Activated T-helper 17 cell treated with anti-CD3 and anti-CD28 coated beads, Interleukin-2, amount 50 U/mL, for 72 hours (primary cell): ENCODE measurements around the gene CCT3. TPM values are rescaled to one million over a fixed set of nuclear protein-coding genes. Genes with fewer than 3 reads are reported as not detected.
A peak's percentile ranks its signal among the peaks of the same experiment; 100 is the strongest.

Source experiments
- ATAC-seq: fragments of 150-1000 bp; cut with Tn5 transposase; replicated peaks from 2 replicates; pipeline ENCODE4 v1.10.0; 2021; ENCODE audit warnings: mild to moderate bottlenecking, moderate library complexity
- H3K27ac Mint-ChIP-seq: one replicate; pipeline ENCODE4 v1.8.0; 2022; ENCODE audit warnings: mixed read lengths
- H3K27me3 Mint-ChIP-seq: one replicate; pipeline ENCODE4 v1.8.0; 2022; ENCODE audit warnings: mixed read lengths
- H3K36me3 Mint-ChIP-seq: one replicate; pipeline ENCODE4 v1.8.0; 2022; ENCODE audit warnings: low read depth, mild to moderate bottlenecking, mixed read lengths
- H3K4me1 Mint-ChIP-seq: one replicate; pipeline ENCODE4 v1.8.0; 2022; ENCODE audit warnings: mixed read lengths
- H3K4me3 Mint-ChIP-seq: one replicate; pipeline ENCODE4 v1.8.0; 2022; ENCODE audit warnings: mild to moderate bottlenecking, mixed read lengths
- H3K9me3 Mint-ChIP-seq: one replicate; pipeline ENCODE4 v1.8.0; 2022; ENCODE audit warnings: mixed read lengths
- total RNA-seq, 2 donors: library from RNA; stranded (reverse); gene quantifications; one replicate each; pipeline ENCODE4 v1.2.3, GENCODE V29; 2022

Gene CCT3
- total RNA-seq, 2 donors from 2014 or later: 185 to 405 TPM

DNA sequence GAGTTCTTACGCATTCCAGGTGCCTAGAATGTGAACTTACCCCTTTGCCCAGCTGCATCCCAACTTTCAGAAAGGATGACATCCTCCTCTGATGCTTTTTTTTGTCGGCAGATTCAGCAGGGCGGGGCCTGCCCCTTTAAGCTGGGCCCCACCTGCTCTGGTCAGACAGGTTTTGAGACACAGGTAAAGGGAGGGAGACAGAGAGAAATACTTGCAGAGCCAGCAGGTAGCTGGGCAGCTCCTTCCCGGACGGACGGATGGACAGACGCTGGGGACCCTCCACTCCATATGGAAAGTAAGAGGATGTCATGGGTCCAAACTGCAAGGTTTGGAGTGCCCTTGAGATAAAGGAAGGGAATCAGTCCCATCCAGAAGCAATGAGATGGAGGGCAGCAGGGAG lies 54.0 kb downstream of the CCT3 start, which contains the start of gene TMEM79:
Gene TMEM79, plus strand, starts transcription at position 214 of the 400 bp plus-strand sequence. CDS start 902 bp downstream, outside the sequence.
- peaks cover 78% of the 10 kb centered on the region for H3K36me3 Mint-ChIP-seq
- peak within 1 kb of the TSS; percentile 100 for H3K4me3 Mint-ChIP-seq
- H3K27ac Mint-ChIP-seq: peak within 1 kb of the TSS; percentile 98
- peaks cover 23% of the 10 kb centered on the region for H3K4me1 Mint-ChIP-seq
- H3K9me3 Mint-ChIP-seq: no peaks in the 10 kb centered on the region
- no peaks in the 10 kb centered on the region for H3K27me3 Mint-ChIP-seq
- no peak for ATAC-seq

DNA sequence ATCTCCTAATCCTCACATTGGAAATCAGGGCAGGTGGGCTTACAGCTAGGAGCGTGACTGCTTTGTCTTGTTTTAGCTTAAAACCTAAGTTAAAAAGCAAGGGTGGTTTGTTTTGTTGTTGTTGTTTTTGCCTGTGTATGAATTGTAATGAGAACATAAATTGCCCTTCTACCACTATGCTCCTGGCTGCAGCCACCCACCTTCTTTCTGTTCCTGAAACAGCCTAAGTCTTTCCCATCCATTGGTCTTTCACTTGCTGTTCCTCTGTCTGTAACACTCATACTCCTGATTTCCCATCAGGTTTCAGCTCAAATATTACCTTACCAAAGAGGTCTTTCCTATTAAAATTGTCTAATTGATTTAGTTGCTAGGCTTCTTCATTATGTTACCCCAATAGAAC lies 54.6 kb downstream of the CCT3 start:
- Mint-ChIP-seq H3K4me1 (peaks cover 23% of the 10 kb centered on the region), H3K27me3 (no peaks in the 10 kb centered on the region), H3K4me3 (peak overlapping the region; percentile 100), H3K27ac (peak overlapping the region; percentile 98), H3K9me3 (no peaks in the 10 kb centered on the region), H3K36me3 (peaks cover 78% of the 10 kb centered on the region)
- ATAC-seq: no peak

DNA sequence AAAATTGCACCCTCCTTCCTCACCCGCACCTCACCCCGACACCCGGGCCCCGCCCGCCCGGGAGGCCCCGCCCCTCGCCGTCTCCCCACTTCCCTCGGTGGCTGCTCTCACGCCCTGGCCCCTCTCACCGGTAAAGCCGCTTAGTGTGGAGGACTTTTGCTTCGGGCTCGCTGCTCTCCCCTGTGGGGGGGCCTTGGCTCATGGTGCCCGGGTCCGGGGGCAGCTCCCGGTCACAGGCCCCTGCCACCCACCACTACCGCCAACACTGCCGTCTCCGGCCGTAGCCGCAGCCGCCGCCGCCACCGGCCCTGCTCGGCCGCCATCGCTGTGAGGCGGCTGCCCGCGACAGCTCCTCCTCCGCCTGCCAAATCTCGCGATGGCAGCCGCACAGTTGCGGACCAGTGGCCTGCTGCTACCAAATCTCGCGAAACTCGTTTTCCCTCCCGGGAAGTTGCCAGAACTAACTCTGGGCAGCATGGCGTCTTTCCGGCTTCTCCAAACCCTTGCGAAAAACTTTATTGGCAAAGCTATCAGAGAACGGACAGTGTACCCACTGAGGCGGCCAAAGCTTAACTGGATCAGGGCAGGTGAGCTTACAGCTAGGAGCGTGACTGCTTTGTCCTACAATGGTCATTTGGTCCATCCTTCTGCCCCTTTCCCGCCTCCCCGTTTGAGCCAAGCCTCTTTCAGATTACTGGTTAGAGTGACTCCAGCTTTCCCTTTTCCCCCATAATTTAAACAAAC lies 55.4 kb downstream of the CCT3 start, which contains the start of gene SMG5:
Gene SMG5, minus strand, starts transcription at position 347 of the 744 bp plus-strand sequence. Its CDS starts 145 bp downstream, at position 202.
- peak within 1 kb of the TSS; percentile 100 for H3K4me3 Mint-ChIP-seq
- ATAC-seq: peak; percentile 89
- H3K9me3 Mint-ChIP-seq: no peaks in the 10 kb centered on the region
- peak within 1 kb of the TSS; percentile 98 for H3K27ac Mint-ChIP-seq
- no peaks in the 10 kb centered on the region for H3K27me3 Mint-ChIP-seq
- H3K4me1 Mint-ChIP-seq: peaks cover 23% of the 10 kb centered on the region
- H3K36me3 Mint-ChIP-seq: peaks cover 78% of the 10 kb centered on the region

DNA sequence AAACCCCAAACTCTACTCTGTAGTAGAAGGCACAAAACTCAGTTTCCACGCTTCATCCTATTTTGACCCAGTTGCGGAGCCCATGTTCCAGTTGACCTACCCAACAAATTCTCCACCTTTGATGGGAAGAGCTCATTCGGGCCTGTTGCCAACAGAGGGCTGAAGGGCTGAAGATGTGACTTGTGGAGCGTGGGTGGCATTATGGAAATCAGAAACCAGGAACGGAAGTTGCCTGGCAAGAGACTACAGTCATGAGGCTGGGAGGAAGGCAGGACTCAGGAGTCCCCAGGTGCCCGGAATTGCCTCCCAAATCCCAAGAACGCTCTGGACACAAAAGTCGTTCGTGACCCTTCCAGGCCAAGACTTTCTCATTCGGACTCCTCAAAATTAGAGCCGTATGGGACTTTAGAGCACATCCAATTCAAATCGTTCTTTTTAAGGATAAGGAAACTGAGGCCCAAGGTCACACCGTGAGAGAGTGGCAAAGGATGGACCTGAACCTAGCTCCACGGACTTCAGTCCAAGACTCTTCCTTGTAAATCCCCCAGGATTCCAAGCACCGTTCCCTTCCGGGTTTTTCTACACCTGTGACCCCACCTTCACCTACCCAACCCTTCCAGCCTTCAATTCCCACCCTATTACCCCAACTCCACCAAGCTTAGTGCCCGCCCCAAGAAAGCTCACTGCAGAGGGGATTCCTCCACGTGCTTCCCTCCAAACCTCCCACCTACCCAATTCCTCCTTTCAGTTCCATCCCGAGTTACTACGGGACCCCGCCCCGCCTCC lies 56.2 kb downstream of the CCT3 start:
- H3K36me3 Mint-ChIP-seq: peaks cover 80% of the 10 kb centered on the region
- H3K27ac Mint-ChIP-seq: peak overlapping the region; percentile 98
- no peaks in the 10 kb centered on the region for H3K27me3 Mint-ChIP-seq
- H3K4me1 Mint-ChIP-seq: peaks cover 23% of the 10 kb centered on the region
- peak; percentile 37 for ATAC-seq
- H3K4me3 Mint-ChIP-seq: peak overlapping the region; percentile 100
- H3K9me3 Mint-ChIP-seq: no peaks in the 10 kb centered on the region

DNA sequence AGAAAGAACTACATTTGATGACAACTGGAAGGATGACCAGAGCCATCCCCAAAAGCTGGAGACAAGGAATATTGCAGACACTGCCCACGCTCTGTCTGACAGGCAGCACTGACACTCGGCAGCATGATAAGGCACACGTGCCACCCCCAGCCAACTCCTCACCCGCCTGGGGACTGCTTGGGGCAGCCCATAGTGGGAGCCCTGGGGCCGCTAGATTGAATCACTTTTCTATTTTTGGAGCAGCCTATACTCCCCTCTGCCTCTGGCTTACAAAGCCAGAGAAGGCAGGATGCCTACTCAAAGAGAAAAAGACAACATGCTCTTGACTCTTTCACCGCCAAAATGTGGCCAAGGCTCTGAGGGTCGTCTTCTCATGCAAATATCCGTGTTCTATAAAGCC lies 56.8 kb downstream of the CCT3 start:
- ATAC-seq: peak; percentile 74
- Mint-ChIP-seq H3K9me3 (no peaks in the 10 kb centered on the region), H3K36me3 (peaks cover 80% of the 10 kb centered on the region), H3K4me3 (peak overlapping the region; percentile 100), H3K27ac (peak overlapping the region; percentile 98), H3K4me1 (peaks cover 23% of the 10 kb centered on the region), H3K27me3 (no peaks in the 10 kb centered on the region)

DNA sequence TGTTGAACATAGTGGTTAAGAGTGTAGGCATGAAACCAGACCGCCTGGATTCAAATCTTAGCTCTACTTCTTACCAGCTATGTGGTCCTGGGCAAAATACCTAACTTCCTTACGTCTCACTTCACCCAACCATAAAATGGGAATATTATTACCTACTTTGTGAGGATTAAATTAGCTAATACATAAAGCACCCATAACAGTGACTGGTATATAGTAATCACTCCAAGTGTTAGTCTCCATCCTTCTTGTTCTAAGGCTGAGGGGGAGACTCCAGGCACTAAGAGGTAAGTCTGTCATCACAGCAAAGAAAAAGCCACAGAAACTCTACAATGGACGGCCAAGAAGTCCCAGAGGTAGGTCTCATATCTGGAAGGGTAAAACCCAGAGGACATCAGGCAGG lies 58.3 kb downstream of the CCT3 start:
- Mint-ChIP-seq H3K4me3 (peak overlapping the region; percentile 100), H3K36me3 (peaks cover 81% of the 10 kb centered on the region), H3K27ac (peak overlapping the region; percentile 11), H3K4me1 (peaks cover 23% of the 10 kb centered on the region), H3K9me3 (no peaks in the 10 kb centered on the region), H3K27me3 (no peaks in the 10 kb centered on the region)
- ATAC-seq: no peak

DNA sequence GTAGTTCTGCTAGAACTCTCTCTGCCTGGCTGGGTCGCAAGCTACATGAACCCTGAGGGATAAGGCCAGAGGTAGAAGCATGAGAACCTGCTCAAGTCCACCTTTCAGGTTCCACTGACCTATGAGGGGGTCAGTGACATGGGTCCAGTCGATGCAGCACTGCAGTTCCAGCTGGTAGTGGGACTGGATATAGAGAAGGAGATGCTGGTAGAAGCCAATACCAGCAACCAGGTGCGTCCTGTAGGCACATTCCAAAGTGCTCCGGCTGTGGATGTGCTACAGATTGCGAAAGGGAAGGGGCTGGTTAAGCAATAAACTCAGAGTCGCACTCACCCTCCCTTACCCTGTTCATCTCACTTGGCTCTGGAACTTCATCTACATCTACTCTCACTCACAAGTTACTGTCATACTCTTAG lies 61.1 kb downstream of the CCT3 start:
- Mint-ChIP-seq H3K9me3 (no peaks in the 10 kb centered on the region), H3K4me3 (no peak overlapping the region), H3K4me1 (peaks cover 14% of the 10 kb centered on the region), H3K36me3 (peaks cover 99% of the 10 kb centered on the region), H3K27me3 (no peaks in the 10 kb centered on the region), H3K27ac (no peak overlapping the region)
- ATAC-seq: no peak

DNA sequence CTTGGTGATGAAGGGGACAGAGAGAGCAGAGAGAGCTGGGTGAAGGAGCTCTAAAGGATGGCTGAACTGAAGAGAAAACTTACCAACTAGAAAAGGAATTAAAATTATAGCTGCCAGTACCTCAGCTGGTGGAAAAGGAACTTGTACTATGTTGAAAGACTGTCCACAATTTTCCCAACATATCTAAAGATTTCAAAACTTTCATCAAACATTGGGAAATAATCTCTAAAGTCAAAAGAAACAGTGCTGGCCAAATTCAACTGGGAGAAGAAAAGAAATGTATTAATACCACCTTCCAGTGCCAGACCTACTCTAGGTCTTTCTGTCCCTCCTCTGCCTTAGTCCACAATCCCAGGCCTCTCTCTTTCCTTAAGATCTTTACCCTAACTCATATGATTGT lies 61.6 kb downstream of the CCT3 start:
- Mint-ChIP-seq H3K4me1 (peaks cover 14% of the 10 kb centered on the region), H3K27ac (no peak overlapping the region), H3K4me3 (no peak overlapping the region), H3K27me3 (no peaks in the 10 kb centered on the region), H3K9me3 (no peaks in the 10 kb centered on the region), H3K36me3 (peaks cover 99% of the 10 kb centered on the region)
- ATAC-seq: no peak

DNA sequence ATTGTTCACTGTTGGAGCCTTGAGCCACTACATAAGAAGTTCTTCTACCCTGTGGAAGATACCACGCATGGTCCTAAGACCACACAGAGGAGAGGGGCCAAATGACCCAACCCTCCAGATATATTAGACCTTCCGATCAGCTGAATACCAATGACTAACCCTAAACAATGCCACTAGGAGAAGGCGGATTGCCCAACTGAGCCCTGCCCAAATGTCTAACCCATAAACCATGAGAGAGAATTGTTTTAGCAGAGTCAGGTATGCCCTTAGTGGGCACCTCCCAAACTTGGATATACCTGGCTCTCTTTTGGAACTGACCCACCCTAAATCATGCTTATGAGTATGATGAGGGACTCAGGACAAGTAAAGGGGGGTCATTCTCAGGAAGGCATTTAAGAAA lies 67.8 kb downstream of the CCT3 start:
- Mint-ChIP-seq H3K36me3 (peaks cover 100% of the 10 kb centered on the region), H3K4me1 (no peaks in the 10 kb centered on the region), H3K27me3 (no peaks in the 10 kb centered on the region), H3K27ac (no peak overlapping the region), H3K9me3 (no peaks in the 10 kb centered on the region), H3K4me3 (no peak overlapping the region)
- ATAC-seq: no peak

DNA sequence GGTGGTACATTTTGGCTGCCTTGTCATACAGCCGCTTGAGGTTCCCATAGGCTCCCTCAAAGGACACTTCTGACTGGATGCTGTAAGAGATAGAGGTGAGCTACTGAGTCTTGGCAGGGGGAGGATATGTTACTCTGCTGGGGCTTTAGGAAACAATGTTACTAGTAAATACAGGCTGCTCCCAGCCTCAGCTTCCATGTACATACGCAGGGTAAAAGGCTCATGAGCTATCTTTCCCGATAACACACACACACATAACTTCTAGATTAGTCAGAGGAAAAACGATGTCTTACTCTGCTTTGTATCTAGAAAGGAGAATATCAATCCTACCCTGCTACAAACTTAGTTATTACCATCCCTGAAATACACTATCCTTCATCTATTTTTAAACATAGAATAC lies 69.8 kb downstream of the CCT3 start:
- H3K4me3 Mint-ChIP-seq: no peak overlapping the region
- H3K9me3 Mint-ChIP-seq: no peaks in the 10 kb centered on the region
- H3K27ac Mint-ChIP-seq: no peak overlapping the region
- H3K27me3 Mint-ChIP-seq: no peaks in the 10 kb centered on the region
- ATAC-seq: no peak
- no peaks in the 10 kb centered on the region for H3K4me1 Mint-ChIP-seq
- H3K36me3 Mint-ChIP-seq: peaks cover 100% of the 10 kb centered on the region

DNA sequence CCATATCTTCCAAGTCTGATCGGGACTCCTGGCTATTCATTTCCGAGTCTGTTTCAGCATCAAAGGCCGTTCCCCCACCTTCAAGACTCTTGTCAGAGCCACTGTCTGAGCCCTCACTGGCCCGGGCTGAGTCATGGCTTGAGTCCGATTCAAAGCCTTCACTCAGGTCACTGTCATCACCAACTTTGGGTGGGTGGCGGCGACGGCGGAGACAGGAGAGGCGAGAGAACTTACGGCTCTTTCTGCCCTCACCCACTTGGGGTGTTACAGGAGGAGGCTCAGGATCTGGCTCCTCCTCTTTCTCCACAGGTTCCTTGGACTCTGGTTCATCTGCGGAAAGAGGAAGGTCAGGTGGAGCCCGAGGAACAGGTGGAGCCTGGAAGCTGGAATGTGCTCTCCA lies 72.0 kb downstream of the CCT3 start:
- H3K4me1 Mint-ChIP-seq: peaks cover 2% of the 10 kb centered on the region
- no peak overlapping the region for H3K27ac Mint-ChIP-seq
- ATAC-seq: no peak
- H3K4me3 Mint-ChIP-seq: no peak overlapping the region
- H3K27me3 Mint-ChIP-seq: no peaks in the 10 kb centered on the region
- H3K36me3 Mint-ChIP-seq: peaks cover 100% of the 10 kb centered on the region
- no peaks in the 10 kb centered on the region for H3K9me3 Mint-ChIP-seq

DNA sequence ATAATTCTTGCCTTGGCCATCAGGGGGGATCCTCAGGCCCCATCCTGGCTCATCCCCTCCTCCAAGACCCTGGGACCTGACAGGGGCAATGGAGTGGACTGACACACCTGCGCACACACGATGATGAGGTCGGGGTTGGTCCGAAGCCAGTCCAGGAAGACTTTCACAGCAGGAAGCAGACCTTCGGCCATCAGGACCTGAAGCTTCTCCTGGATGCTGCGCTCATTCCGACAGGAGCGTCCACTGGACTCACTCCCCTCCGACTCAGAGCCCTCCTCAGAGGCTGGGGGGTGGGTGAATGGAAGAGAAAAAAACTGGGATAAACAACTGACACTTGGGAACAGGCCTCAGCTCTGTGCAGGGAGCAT lies 74.8 kb downstream of the CCT3 start:
- H3K4me1 Mint-ChIP-seq: peaks cover 4% of the 10 kb centered on the region
- ATAC-seq: no peak
- no peak overlapping the region for H3K4me3 Mint-ChIP-seq
- peaks cover 100% of the 10 kb centered on the region for H3K36me3 Mint-ChIP-seq
- no peaks in the 10 kb centered on the region for H3K27me3 Mint-ChIP-seq
- H3K27ac Mint-ChIP-seq: peak overlapping the region; percentile 14
- no peaks in the 10 kb centered on the region for H3K9me3 Mint-ChIP-seq

DNA sequence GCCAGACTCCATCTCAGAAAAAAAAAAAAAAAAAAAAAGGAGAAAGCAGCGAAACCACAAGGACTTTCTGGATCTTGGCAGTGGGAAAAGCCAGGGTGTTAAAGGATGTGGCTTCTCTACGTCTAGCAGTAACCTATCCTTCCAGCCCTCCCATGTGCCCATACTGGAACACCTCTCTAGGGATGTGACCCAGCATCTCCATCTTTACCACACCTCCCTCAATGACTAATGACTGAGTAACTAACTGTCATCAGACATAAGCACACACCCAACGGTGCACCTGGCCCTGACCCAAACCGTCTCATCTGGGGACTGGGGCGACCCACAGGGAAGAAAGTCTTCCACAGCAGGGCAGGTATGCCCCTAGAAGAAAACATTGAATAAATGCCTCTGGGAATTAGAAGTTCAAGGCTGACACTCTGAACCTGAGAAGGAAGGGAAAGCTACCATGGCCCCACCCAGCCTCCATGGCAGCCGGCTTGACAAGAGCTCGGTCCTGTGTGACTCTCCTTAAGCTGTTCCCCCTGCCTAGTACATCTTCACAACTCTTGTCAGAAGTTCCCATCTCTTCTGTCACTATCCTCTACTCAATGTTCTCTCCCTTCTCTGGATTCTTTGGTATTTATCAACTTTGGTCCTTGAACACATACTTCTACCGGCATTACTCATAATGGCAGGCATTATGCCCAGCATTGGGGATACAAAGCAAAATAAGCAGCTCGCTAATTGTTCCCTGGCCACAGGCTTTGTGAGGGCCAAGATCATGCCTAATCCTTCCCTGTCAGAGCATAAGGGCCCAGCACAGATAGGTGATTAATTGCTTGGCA lies 75.4 kb downstream of the CCT3 start:
- Mint-ChIP-seq H3K4me1 (peaks cover 4% of the 10 kb centered on the region), H3K27ac (peak overlapping the region; percentile 14), H3K9me3 (no peaks in the 10 kb centered on the region), H3K36me3 (peaks cover 100% of the 10 kb centered on the region), H3K4me3 (no peak overlapping the region), H3K27me3 (no peaks in the 10 kb centered on the region)
- peak; percentile 93 for ATAC-seq

DNA sequence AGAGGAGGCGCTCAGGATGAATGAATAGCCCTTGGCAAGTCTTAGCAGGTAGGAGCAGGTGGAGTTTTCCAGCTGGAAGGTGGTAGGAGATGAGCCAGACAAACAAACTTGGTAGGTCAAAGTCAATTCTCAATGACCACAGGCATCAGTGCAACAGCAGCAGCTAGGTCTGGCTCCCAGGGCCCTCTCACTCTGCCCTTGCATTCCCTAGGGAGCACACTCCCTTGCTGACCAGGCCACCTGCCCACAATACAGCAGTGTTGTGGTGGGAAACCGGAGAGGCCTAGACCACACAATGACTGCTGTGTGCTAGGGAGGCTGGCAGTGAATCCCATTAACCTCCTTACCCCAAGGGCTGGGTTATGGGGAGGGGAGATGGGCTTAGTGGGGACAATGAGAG lies 77.2 kb downstream of the CCT3 start:
- ATAC-seq: no peak
- Mint-ChIP-seq H3K27me3 (no peaks in the 10 kb centered on the region), H3K4me3 (no peak overlapping the region), H3K27ac (peak overlapping the region; percentile 84), H3K9me3 (no peaks in the 10 kb centered on the region), H3K36me3 (peaks cover 100% of the 10 kb centered on the region), H3K4me1 (peaks cover 4% of the 10 kb centered on the region)
